WTC11 (cell line): Measurements from ENCODE around the gene SUCLG1. TPM values are rescaled to one million over a fixed set of nuclear protein-coding genes. Genes with fewer than 3 reads are reported as not detected.

Source experiments
- ATAC-seq: fragments of 200-7000 bp; cut with Tn5 transposase; 2 replicates; pipeline ENCODE4 v1.10.0; 2021; ENCODE audit warnings: mild to moderate bottlenecking, moderate library complexity
- Bru-seq: library from RNA; stranded (reverse); fragments of 400-500 nt; gene quantifications from one replicate; lab custom pipeline; 2021; lab: Mats Ljungman, UMichigan
- CTCF ChIA-PET: fragments of 300-600 bp; sonication (Branson Sonifier 250); formaldehyde crosslinking; loops from one replicate; lab custom pipeline; 2021; ENCODE audit warnings: antibody characterized with exemption; lab: Charles Lee
- POLR2A ChIA-PET: fragments of 350-600 bp; sonication (Branson Sonifier 250); formaldehyde crosslinking; loops from one replicate; lab custom pipeline; 2021; ENCODE audit warnings: antibody characterized with exemption; lab: Charles Lee
- DNase-seq: peaks from one replicate; pipeline ENCODE4 v3.0.0; 2021; ENCODE audit warnings: low spot score
- H3K27ac Mint-ChIP-seq: 2 replicates; pipeline ENCODE4 v1.8.0; 2021; ENCODE audit warnings: mixed read lengths
- H3K27me3 Mint-ChIP-seq: 2 replicates; pipeline ENCODE4 v1.8.0; 2021; ENCODE audit warnings: low read depth, mild to moderate bottlenecking, moderate library complexity, mixed read lengths
- H3K36me3 Mint-ChIP-seq: 2 replicates; pipeline ENCODE4 v1.8.0; 2021; ENCODE audit warnings: mixed read lengths
- H3K4me1 Mint-ChIP-seq: 2 replicates; pipeline ENCODE4 v1.8.0; 2022; ENCODE audit warnings: mixed read lengths
- H3K4me3 Mint-ChIP-seq: 2 replicates; pipeline ENCODE4 v1.8.0; 2021; ENCODE audit warnings: mild to moderate bottlenecking, moderate library complexity, mixed read lengths
- H3K9me3 Mint-ChIP-seq: 2 replicates; pipeline ENCODE4 v1.8.0; 2021; ENCODE audit warnings: mixed read lengths
- E2F4 ChIP-seq: sonication (generic); formaldehyde crosslinking; IDR thresholded peaks from 2 replicates; pipeline ENCODE4 v1.8.1; 2022; ENCODE audit warnings: low read depth, mild to moderate bottlenecking, moderate library complexity, missing genetic modification reagents, borderline replicate concordance
- E2F5 ChIP-seq: sonication (generic); formaldehyde crosslinking; IDR thresholded peaks from 2 replicates; pipeline ENCODE4 v1.8.1; 2022; ENCODE audit warnings: mild to moderate bottlenecking, moderate library complexity, missing genetic modification reagents
- ELF4 ChIP-seq: sonication (generic); formaldehyde crosslinking; IDR thresholded peaks from 2 replicates; pipeline ENCODE4 v1.8.1; 2022; ENCODE audit warnings: low read depth, mild to moderate bottlenecking, moderate library complexity, missing genetic modification reagents
- ETV6 ChIP-seq: sonication (generic); formaldehyde crosslinking; IDR thresholded peaks from 2 replicates; pipeline ENCODE4 v1.8.1; 2022; ENCODE audit warnings: mild to moderate bottlenecking, missing genetic modification reagents
- GABPB1 ChIP-seq: sonication (generic); formaldehyde crosslinking; IDR thresholded peaks from 2 replicates; pipeline ENCODE4 v1.8.1; 2023; ENCODE audit warnings: mild to moderate bottlenecking, missing genetic modification reagents
- MAX ChIP-seq: sonication (generic); formaldehyde crosslinking; IDR thresholded peaks from 2 replicates; pipeline ENCODE4 v1.8.0; 2022; ENCODE audit warnings: mild to moderate bottlenecking, missing genetic modification reagents
- NFE2L1 ChIP-seq: sonication (generic); formaldehyde crosslinking; IDR thresholded peaks from 2 replicates; pipeline ENCODE4 v1.8.1; 2023; ENCODE audit warnings: missing genetic modification reagents
- TCF7 ChIP-seq: sonication (generic); formaldehyde crosslinking; IDR thresholded peaks from 2 replicates; pipeline ENCODE4 v1.8.0; 2022; ENCODE audit warnings: mild to moderate bottlenecking, low read depth, missing genetic modification reagents, moderate library complexity
- ZNF281 ChIP-seq: sonication (generic); formaldehyde crosslinking; IDR thresholded peaks from 2 replicates; pipeline ENCODE4 v1.8.0; 2023; ENCODE audit warnings: mild to moderate bottlenecking, missing genetic modification reagents
- ZNF423 ChIP-seq: fragments of 250-450 bp; sonication (Bioruptor Pico); IDR thresholded peaks from 2 replicates; pipeline ENCODE4 v2.1.2; 2022; ENCODE audit warnings: mild to moderate bottlenecking, moderate library complexity
- long read RNA-seq, 3 experiments: library from RNA in 1 of 3; library from capped mRNA in 1 of 3; library from polyadenylated mRNA in 1 of 3; unstranded in 2 of 3; stranded (forward) in 1 of 3; transcript quantifications; one replicate each; pipeline ENCODE4 v2.0.0, GENCODE V29; 2021
- total RNA-seq: library from RNA; stranded (reverse); gene quantifications from 3 replicates; pipeline ENCODE4 v1.2.3, GENCODE V29; 2021
- TF ChIP-seq, protein P1 (sequence below): sonication (generic); formaldehyde crosslinking; IDR thresholded peaks from 2 replicates; pipeline ENCODE4 v1.8.0; 2022; ENCODE audit warnings: mild to moderate bottlenecking, missing genetic modification reagents
- TF ChIP-seq, protein P2 (sequence below): sonication (generic); formaldehyde crosslinking; IDR thresholded peaks from 2 replicates; pipeline ENCODE4 v1.8.0; 2023; ENCODE audit warnings: missing genetic modification reagents, mild to moderate bottlenecking, borderline replicate concordance

The SUCLG1 gene
- total RNA-seq = 43.6 to 52.4 TPM (median 47.3 TPM) in 3 replicates
- percentile 77 among the genes with signal in this experiment for Bru-seq, nascent RNA
- long read RNA-seq, experiment 1, transcript SUCLG1-201 (9 exons, 1,475 nt) = major isoform, 85 of 102 reads
- long read RNA-seq, experiment 1, partial matches to known transcripts = 8 of 102 reads
- long read RNA-seq, experiment 1, other reads (novel, unspliced or antisense) = 8 of 102 reads
- long read RNA-seq, experiment 2, transcript SUCLG1-201 (9 exons, 1,475 nt) = major isoform, 54 of 79 reads
- long read RNA-seq, experiment 2, partial matches to known transcripts = 15 of 79 reads
- long read RNA-seq, experiment 2, other reads (novel, unspliced or antisense) = 10 of 79 reads
- long read RNA-seq, experiment 3, transcript SUCLG1-201 (9 exons, 1,475 nt) = major isoform, 113 of 120 reads
- long read RNA-seq, experiment 3, partial matches to known transcripts = 2 of 120 reads
- long read RNA-seq, experiment 3, other reads (novel, unspliced or antisense) = 5 of 120 reads

DNA sequence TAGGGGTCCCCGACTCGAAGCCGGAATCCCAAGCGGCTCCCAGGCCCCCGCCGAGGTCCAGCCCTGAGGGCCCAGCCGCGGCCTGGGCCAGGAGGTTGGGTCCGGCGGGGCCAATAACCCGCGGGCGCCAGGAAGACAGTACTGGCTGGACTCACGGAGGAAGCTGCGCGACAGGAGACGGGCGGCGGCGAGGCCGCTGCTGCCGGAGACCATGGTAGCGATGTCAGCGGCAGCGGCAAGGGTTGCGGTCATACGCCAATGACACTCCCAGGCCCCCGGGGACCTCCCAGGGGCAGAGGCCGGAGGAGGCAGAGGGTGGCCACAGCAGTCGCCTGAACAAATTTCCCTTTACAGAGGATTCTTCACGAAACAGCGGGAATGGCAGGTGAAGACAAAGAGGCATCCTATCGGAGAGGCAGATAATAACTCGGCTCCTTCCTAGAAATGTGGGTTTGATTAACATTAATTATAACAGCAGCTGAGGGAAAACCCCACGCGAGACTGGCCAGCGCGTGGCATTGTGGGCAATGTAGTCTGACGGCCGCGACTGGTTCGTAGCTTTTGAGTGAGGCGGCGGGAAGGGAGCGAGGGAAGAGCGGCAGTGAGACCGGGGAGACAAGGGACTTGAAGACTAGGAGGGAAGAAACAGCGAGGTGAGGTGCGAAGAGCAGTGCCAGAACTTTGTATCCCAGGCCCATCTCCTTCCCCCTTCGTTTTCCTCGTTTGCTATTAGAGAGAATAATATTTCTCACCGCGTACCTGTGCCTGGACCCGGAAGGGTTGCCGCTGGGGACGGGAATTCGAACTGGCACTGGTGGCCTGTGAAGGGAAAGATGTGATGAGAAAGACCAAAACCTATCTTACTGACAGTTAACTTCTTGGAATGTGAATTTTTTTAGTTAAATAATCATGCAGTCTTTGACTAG, at the start of gene SUCLG1:
Gene SUCLG1, minus strand, starts transcription at position 263 of the 926 bp plus-strand sequence. Its CDS starts 11 bp downstream, at position 252.
- ATAC-seq (peak; percentile 83), DNase-seq (peak; percentile 79)
- ChIA-PET POLR2A (no interaction called here), CTCF (interaction anchor here (1.2 kb wide), 1 partner anchor 172 kb away, joined by 5 read pairs; no protein-coding TSS in a partner anchor)
- Mint-ChIP-seq H3K27ac (peak within 1 kb of the TSS; percentile 79), H3K9me3 (peaks cover 5% of the 10 kb centered on the region), H3K36me3 (peaks cover 3% of the 10 kb centered on the region), H3K27me3 (no peaks in the 10 kb centered on the region; the same call in 1 of the 2 replicates), H3K4me1 (peaks cover 30% of the 10 kb centered on the region), H3K4me3 (peak within 1 kb of the TSS; percentile 88)
- TF ChIP-seq, protein P1, sequence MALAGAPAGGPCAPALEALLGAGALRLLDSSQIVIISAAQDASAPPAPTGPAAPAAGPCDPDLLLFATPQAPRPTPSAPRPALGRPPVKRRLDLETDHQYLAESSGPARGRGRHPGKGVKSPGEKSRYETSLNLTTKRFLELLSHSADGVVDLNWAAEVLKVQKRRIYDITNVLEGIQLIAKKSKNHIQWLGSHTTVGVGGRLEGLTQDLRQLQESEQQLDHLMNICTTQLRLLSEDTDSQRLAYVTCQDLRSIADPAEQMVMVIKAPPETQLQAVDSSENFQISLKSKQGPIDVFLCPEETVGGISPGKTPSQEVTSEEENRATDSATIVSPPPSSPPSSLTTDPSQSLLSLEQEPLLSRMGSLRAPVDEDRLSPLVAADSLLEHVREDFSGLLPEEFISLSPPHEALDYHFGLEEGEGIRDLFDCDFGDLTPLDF (CRISPR knock-in tag) = 0 out of 2 replicates have a peak, but pooled peaks have one; percentile 25
- TF ChIP-seq GABPB1 (CRISPR knock-in tag) (peak; percentile 61; the same call in 1 of the 2 replicates), NFE2L1 (CRISPR knock-in tag) (0 out of 2 replicates have a peak, but pooled peaks have one; percentile 52), ETV6 (CRISPR knock-in tag) (0 out of 2 replicates have a peak, but pooled peaks have one; percentile 51), MAX (CRISPR knock-in tag) (peak; percentile 76; the same call in 1 of the 2 replicates), ZNF281 (CRISPR knock-in tag) (no peak), ELF4 (no peak), E2F5 (CRISPR knock-in tag) (0 out of 2 replicates have a peak, but pooled peaks have one; percentile 68), ZNF423 (CRISPR knock-in tag) (peak; percentile 22; the same call in 1 of the 2 replicates), E2F4 (CRISPR knock-in tag) (0 out of 2 replicates have a peak, but pooled peaks have one; percentile 43), TCF7 (CRISPR knock-in tag) (no peak)
- TF ChIP-seq, protein P2, sequence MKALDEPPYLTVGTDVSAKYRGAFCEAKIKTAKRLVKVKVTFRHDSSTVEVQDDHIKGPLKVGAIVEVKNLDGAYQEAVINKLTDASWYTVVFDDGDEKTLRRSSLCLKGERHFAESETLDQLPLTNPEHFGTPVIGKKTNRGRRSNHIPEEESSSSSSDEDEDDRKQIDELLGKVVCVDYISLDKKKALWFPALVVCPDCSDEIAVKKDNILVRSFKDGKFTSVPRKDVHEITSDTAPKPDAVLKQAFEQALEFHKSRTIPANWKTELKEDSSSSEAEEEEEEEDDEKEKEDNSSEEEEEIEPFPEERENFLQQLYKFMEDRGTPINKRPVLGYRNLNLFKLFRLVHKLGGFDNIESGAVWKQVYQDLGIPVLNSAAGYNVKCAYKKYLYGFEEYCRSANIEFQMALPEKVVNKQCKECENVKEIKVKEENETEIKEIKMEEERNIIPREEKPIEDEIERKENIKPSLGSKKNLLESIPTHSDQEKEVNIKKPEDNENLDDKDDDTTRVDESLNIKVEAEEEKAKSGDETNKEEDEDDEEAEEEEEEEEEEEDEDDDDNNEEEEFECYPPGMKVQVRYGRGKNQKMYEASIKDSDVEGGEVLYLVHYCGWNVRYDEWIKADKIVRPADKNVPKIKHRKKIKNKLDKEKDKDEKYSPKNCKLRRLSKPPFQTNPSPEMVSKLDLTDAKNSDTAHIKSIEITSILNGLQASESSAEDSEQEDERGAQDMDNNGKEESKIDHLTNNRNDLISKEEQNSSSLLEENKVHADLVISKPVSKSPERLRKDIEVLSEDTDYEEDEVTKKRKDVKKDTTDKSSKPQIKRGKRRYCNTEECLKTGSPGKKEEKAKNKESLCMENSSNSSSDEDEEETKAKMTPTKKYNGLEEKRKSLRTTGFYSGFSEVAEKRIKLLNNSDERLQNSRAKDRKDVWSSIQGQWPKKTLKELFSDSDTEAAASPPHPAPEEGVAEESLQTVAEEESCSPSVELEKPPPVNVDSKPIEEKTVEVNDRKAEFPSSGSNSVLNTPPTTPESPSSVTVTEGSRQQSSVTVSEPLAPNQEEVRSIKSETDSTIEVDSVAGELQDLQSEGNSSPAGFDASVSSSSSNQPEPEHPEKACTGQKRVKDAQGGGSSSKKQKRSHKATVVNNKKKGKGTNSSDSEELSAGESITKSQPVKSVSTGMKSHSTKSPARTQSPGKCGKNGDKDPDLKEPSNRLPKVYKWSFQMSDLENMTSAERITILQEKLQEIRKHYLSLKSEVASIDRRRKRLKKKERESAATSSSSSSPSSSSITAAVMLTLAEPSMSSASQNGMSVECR (CRISPR knock-in tag) = no peak
